NCI-H524 treated with DMSO at 0.1 percent for 48 hours (cell line): ENCODE data around the gene GNAQ.
"Not testable (repeated sequence)": the region's sequence is repeated elsewhere in the genome, so short reads cannot be mapped to it uniquely, and the experiment has no call there.

Source experiments
- DNase-seq: peaks from one replicate; lab custom pipeline; 2025; lab: John Stamatoyannopoulos, UW

GNAQ gene

DNA sequence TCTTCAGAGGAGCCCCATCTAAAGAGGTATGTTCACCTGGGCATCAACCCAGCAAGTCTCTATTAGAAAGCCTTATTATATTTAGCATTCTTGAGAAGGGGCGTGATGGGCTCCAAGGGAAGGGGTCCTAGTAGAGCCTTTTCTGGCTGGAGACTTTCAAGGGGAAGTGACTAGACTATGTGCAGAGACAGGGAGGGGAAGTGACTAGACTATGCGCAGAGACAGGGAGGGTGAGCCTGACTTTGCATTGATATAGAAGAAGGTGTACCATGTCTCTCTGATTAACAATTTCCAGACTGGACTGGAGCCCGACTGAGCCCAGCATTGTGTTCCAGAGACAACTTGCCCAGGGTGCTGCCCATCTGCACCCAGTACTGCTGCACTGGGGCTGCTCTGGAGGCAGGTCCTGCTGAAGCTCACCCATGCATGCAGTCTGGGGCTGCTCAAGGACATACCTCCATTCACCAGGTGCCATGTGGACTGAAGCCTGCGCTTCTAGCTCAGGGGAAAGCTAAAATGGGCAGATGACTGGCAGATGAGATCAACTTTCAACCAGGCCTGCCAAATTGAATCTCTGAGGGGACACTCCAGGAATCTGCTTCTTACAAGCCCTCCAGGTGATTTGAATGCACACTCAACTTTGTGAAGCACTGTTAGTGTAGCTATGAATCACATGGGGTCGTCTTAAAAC lies 300.5 kb downstream of the GNAQ start:
- DNase-seq, result no peak

DNA sequence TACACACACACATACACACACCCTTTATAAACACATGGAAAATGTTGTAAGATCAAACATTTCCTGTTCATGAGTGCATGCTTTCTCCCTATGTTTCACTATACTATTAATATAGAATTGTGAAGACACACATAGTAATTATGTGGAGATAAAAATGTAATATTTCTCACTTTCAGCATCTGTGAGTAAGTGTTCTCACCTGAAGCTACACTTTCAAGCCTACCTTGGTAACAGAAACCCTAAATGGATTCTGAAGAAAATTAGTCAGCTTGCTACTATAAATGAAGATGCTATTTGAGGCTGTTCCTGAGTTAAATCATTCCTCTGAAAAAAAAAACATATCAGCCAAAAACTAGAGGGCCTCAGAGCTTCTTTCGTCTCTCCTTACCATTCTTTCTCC lies 302.4 kb downstream of the GNAQ start:
- no peak for DNase-seq

DNA sequence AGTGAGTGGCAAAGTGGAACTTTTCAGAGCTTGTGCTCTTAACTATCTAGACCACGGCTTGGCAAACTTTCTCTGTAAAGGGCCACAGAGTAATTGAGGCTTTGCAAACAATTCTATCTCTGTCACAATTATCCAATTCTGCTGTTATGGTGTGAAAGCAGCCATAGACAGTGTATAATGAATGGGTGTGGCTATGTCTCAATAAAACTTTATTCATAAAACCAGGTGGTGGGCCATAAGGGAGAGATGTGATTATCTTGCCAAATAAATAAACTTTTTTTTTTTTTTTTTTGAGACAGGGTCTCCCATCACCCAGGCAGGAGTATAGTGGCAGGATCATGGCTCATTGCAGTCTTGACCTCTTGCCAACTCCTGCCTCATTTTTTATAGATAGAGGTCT lies 304.8 kb downstream of the GNAQ start:
- no peak for DNase-seq

DNA sequence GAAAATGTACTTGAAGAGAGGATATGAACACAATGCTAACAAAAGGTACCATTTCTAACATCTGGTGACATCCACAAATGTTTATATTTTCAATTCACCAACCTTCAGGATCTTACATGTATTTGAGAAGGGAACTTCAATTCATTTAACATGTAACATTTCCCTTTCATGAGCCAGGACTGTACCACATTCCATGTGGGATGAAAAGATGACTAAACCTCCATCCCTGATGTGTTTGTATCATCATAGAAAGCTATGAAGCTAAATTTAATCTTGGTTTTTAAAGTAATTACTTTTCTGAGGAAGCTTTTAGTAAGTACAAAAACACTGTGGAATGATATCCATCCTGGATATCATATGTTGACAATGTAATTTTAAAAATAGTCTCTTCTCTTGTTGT lies 305.3 kb downstream of the GNAQ start:
- DNase-seq, result no peak

DNA sequence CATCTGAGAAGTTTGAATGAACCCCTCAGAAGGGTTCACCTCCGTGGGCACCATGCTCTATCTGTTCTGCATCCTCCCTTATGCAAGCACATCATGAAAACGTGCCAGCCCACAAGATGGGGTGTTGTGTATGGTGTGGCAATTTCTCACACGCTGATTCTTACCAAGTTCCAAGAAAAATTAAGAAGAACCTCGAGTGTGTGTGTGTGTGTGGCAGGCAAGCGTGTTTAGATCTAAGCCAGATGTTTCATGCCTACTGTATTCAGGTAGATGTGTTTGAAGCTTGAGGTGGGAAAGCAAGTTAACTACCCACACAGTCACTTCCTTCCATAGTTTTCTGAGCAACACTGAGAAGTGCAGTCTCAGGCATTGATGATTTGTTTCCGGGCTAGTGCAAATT lies 305.8 kb downstream of the GNAQ start:
- no peak for DNase-seq

DNA sequence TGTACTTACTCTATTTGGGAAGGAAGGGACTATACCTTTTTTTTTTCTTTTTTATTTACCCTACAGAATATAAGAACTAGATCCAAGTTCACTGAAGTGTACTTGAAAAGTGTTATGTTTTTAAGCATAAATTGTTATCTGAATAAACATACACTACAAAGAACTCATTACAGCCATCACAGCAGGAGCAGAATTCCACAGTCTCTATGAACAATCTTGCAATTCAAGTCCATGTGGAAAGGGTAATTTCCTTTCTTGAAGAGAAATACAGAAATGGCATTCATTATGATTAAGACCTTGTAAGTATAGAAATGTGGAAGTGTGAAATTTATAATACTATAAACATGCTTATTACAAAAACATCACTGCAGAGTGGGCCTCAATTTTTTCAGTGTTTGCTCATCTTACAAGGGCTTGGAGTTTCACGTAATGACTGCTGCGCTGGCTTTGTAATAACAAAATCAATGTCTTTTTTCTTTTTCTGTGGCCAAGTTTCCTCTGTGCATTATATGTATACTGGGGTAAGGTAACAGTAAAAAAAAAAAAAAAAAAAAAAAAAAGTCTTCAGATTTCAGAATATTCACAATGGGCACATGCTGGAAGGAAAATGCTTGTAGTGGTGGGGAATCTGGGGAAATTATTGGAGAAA lies 306.4 kb downstream of the GNAQ start:
- DNase-seq, result no peak

DNA sequence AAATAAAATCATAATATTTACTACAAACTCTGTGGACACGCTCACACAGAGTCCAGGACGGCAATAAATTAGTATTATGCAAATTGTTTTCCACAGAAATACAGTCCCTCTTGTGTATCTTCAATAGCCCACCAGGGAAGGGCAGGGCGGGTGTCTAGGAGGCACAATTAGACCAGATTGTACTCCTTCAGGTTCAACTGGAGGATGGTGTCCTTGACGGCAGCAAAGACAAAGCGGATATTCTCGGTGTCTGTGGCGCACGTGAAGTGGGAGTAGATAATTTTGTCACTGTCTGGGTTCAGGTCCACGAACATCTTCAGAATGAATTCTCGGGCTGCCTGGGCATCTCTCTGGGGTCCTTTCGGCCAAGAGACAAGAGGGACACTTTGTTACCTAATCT lies 310.5 kb downstream of the GNAQ start:
- DNase-seq, result not testable (repeated sequence)

DNA sequence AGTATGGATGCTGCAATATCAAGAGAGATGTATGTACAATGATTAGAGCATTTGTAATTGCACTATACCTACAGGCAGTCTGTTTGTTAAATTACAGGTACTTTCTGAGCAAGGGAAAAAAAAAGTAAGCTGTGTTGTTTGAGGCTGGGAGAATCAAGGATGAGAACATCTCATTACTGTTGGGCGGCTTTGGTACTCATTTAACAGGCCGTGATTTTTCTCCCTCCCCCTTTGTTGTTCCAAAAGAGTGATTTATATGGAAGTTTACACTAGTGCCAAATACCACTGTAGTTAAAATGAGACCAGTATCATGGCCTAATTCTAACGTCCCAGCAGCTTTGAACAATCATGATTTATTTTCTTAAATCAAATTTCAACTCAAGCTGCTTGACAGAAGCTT lies 312.3 kb downstream of the GNAQ start:
- DNase-seq, result no peak

DNA sequence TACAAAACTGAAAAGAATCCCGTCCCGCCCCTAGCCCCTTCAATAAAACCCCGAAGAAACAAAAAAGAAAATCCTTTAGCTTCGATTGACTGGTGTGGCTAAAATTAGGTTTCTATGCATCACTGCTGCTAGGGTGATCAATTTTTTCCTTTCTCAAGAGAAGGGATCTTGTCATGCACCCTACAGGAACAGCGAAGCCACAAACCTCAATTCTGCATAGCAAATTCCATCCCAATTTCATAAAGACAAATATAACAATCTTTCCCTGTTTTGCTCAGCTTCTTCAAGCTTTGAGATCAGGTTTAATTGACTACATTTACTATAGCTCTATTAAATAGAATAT lies 313.3 kb downstream of the GNAQ start:
- not testable (repeated sequence) for DNase-seq

DNA sequence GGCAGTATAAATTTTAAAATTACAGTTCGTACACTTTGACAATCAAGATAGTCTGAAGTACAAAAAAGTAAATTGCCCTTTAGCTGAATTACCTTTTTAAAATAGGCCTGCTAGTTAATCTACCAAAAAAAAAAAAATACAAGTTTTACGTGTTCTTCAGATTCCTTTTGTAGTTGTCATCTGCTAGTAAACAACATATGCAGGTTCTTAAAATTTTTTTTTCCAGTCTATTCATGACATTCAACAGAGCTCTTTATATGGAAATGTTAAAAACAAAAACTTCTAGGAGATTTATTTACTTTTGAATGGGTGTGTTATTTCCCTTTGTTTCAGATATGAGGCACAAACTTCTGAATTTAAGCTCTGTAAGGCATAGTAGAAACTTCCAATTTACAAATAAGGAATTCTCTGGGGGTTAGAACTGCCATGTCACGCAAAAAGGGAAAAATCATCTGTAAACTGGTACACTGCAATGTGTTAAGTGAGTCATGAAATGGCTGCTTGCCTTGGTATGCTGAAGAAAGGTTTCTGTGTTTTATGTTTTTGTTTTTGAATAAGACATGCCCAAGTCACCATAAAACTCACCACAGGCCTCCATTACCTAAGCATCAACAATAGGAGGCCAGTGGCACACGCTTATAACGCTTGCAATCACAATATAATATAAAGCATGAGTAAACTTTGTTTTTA lies 313.9 kb downstream of the GNAQ start:
- not testable (repeated sequence) for DNase-seq

DNA sequence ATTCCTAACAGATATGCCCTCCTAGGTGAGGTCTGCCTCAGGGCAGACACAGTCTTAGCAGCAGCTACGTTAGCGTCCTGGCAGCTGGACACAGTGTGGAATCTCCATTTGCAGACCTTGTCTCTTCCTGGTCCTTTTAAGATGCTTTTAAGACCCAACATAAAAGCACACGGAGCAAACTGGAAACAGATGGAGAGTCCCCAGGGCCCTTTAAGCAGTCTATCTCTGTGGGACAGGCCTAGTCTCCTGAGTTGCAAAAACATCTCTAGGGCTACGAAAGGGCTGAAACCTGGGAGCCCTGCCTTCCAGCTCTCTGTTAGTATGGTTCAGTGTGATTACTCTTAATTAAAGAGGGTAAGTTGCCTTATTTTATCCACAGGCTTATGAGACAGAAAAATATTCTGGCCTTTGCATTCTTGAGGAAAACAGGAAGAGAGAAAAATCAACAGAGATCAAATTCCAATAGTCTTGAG lies 317.5 kb downstream of the GNAQ start:
- no peak for DNase-seq

DNA sequence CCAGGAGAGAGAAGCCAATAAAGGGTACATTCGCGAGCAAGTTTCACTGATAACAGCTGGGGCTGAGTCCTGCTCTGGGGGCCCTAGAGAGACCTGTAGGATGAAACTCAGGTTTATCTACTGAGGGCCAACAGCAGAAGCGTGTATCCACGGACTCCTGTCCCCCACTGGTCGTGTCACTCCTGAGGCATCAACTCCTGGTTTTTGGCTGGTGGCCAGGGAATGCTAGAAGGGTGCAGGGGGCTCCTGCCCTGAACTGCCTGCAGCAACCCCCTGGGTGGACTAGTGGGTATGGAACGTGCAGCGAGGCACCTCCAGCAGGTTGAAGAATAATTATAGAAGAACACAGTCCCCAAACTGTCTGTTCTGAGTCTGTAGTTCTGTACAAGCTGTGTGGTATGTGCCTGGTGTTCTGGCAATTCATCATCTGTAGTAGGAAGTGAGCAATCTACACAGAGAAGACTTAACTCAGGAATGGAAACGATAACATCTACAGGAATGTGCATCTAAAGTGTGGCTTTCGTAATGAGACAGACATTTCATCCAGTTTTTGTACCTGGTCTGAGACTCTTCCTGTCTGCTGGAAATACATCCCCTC lies 319.0 kb downstream of the GNAQ start:
- no peak for DNase-seq

DNA sequence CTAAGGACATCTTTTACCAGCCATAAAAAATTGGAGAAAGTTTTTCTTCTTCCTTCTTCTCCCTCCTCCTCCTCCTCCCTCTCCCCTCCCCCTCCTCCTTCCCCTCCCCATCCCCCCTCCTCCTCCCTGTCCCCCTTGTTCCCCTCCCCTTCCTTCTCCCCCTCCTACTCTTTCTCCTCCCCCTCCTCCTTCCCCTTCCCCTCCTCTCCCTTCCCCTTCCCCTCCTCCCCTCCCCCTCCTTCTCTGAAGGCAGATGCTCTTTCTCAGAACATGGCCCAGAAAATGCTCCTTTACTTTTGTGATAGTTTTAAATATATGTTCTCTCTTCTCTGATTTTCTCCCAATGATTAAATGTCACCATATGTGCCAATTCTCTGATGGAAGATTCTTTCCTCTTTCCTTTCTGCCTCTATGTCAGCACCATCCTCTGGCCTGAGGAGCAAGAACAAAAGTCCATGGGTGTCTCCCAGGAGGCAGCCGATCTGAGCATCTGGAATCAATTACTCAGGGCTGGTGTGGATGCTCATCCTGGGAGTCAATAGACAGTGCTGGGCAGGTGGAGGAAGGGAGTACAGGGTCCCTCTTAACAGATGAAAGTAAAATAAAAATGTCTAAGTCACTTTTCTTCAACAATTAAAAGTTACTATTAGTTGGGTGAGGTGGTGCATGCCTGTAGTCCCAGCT lies 320.5 kb downstream of the GNAQ start:
- no peak for DNase-seq

DNA sequence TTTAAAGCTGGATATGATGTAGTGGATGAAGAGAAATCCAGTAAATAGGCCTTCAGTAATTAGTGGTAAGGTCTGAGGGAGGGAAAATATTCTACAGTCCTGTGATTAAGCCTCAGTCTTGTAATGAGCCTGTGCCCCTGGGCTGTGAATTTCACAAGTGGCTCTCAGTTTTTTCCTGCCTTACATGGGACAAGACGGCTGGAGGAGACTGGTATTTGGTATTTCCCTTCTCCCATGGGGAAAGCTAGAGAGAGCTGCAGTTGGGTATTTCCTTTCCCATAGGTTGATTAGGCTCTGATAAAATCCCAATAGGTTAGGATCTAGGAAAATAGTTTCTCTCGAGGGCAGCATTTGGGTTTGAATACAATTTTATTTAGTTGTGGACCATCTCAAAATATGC lies 321.3 kb downstream of the GNAQ start:
- DNase-seq, result no peak

DNA sequence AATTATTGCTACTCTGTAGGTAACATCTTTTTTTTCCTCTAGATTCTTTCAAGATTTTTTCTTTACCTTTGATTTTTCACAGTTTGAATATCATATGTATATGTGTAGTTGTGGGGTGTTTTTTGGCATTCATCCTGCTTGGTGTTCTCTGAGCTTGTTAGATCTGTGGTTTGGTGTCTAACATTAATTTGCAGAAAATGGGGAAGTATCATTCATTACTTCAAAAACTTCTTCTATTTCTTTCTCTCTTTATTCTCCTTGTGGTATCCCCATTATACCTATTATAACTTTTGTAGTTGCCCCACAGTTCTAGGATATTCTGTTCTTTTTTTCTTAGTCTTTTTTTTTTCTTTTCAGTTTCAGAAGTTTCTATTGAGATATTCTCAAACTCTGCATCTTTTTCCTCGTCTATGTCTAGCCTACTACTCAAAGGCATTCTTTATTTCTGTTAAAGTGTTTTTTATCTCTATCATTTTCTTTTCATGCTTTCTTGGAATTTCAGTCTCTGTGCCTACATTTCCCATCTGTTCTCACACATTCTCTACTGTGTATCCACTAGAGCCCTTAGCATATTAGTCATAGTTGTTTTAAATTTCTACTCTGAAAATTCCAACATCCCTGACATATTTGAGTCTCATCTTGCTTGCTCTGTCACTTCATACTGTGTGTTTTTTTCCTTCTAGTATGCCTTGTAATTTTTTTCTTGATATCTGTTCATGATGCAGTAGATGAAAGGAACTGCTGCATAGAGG lies 323.4 kb downstream of the GNAQ start:
- no peak for DNase-seq

DNA sequence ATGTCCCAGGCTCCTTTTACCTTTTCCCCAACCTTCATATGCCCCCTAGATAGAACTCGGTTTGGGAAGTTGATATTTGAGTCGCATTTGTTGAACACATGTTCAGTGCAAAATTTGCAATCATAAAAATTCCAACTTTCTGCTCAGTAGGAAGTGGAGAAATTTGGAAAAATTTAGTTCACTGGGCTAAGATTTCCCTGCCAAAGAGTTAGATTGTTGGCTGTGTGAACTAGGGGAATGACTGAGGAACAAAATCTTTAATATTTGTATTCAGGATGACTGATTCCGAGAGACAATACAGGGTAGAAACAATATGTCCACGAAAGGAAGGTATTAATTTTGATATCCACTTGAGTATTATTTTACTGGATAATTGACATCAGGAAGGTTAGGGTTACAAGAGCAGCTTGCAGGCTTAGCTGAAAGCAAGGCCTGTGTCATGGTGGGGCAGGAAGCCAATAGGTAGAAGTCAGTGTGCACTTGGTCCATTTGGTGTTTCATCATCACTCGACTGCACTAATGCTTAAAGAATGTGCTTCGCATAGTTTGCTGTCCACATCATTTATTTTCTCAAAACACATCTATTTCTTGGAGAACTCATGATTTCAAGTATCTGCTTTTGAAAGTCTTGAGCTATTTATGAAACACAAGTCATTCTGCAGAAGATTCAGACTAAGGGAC lies 324.1 kb downstream of the GNAQ start:
- no peak for DNase-seq

DNA sequence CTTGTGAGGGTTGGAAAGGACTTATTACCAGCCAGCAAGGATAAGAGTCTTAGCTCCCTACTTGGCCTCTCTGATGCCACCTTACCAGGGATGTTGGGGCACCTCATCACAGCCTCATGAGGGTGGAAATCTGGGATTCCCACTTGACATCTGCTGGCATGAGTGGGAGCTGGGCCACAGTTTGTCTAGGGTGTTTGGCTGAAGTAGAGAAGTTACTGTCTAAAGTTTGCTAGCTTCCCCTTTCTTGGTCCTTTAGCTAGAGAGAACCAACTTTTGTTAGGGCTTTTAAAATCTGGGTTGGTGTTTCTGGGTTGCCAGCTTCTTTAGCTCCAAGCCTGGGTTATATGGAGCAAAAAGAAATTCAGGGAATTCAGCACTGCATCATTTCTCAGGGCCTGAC lies 326.0 kb downstream of the GNAQ start:
- no peak for DNase-seq

DNA sequence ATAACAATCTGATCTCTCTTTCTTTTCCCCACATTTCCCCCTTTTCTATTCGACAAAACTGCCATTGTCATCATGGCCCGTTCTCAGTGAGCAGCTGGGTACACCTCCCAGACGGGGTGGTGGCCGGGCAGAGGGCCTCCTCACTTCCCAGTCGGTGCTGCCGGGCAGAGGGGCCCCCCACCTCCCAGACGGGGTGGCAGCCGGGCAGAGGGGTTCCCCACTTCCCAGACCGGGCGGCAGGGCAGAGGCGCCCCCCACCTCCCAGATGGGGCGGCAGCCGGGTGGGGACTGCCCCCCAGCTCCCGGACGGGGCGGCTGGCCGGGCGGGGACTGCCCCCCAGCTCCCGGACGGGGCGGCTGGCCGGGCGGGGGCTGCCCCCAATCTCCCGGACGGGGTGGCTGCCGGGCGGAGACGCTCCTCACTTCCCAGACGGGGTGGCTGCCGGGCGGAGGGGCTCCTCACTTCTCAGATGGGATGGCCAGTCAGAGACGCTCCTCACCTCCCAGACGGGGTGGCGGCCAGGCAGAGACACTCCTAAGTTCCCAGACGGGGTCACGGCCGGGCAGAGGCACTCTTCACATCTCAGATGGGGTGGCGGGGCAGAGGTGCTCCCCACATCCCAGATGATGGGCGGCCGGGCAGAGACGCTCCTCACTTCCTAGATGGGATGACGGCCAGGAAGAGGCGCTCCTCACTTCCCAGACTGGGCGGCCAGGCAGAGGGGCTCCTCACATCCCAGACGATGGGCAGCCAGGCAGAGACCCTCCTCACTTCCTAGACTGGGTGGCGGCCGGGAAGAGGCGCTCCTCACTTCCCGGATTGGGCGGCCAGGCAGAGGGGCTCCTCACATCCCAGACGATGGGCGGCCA lies 328.9 kb downstream of the GNAQ start:
- not testable (repeated sequence) for DNase-seq

DNA sequence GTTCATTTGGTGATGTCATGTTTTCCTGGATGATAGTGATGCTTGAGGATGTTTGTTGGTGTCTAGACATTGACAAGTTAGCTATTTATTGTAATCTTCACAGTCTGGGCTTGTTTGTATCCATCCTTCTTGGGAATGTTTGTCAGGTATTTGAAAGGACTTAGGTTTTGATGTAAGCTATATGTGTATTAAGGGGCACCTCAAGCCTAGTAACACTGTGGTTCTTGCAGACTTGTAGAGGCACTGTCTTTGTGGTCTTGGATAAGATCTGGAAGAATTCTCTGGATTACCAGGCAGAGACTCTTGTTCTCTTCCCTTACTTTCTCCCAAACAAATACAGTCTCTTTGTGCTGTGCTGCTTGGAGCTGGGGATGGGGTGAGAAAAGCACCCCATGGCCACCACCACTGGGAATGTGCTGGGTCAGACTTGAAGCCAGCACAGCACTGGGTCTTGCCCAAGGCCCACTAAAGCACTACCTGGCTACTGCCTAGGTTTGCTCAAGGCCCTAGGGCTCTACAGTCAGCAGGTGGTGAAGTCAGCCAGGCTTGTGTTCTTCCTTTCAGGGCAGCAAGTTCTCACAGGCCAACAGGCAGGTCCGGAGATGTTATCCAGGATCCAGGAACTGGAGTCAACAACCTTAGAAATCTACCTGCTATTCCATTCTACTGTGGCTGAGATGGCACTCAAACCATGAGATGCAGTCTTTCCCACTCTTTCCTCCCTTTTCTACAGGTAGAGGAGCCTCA lies 334.2 kb downstream of the GNAQ start:
- DNase-seq, result no peak
